ENCODE measurements around the gene PARVB. TPM values are rescaled to one million over a fixed set of nuclear protein-coding genes. Genes with fewer than 3 reads are reported as not detected.

Gene PARVB
- polyA plus RNA-seq, 1 donor (not counting 4 experiments of a cell fraction or from before 2014, with no cell fraction given): 10.5 TPM

GRCh38 chr22:44202261-44202789, 178.2 kb downstream of the PARVB start:
- no peak overlapping the region for H3K27ac ChIP-seq (ENCODE audit: control insufficient read depth, insufficient read depth, low read length)
- FAIRE-seq: no peak

GRCh38 chr22:44203203-44203602, 179.1 kb downstream of the PARVB start:
- H3K4me1 ChIP-seq (ENCODE audit: control insufficient read depth, extremely low read depth, insufficient read depth, low read length): no peaks in the 10 kb centered on the region
- no peak overlapping the region for H3K27ac ChIP-seq (ENCODE audit: control insufficient read depth, insufficient read depth, low read length)
- FAIRE-seq (no peak), DNase-seq (ENCODE audit: low read depth, low spot score) (no peak)
- no peak overlapping the region for H3K4me3 ChIP-seq (ENCODE audit: control insufficient read depth in 2 of 3, extremely low read depth in 1 of 3, insufficient read depth in 2 of 3, low read depth in 1 of 3, low read length in 3 of 3)
- H3K27me3 ChIP-seq (ENCODE audit: control insufficient read depth, extremely low read depth, insufficient read depth, low read length): peaks cover 23% of the 10 kb centered on the region
- H3K9ac ChIP-seq (ENCODE audit: control insufficient read depth, extremely low read depth, insufficient read depth, low read length): no peak overlapping the region
- no peaks in the 10 kb centered on the region for H3K9me3 ChIP-seq (ENCODE audit: control insufficient read depth, low read depth, low read length)
- H3K4me2 ChIP-seq (ENCODE audit: control insufficient read depth, extremely low read depth, insufficient read depth, low read depth, low read length): no peak overlapping the region
- no peaks in the 10 kb centered on the region for H3K79me2 ChIP-seq (ENCODE audit: control insufficient read depth, insufficient read depth, low read length)
- H2AFZ ChIP-seq (ENCODE audit: control insufficient read depth, low read length): no peak overlapping the region
- dilution Hi-C loops (cut with MboI; ENCODE audit: extremely low pct_ligation_motif_present, low sequenced_read_pairs): no loop called here
- no peaks in the 10 kb centered on the region for H3K9me1 ChIP-seq (ENCODE audit: control insufficient read depth, extremely low read depth, insufficient read depth, low read length)
- TF ChIP-seq CTCF (optimal IDR thresholded peaks at IDR 0.05 in 1 of 3, IDR thresholded peaks at IDR 0.05 in 1 of 3, conservative IDR thresholded peaks at IDR 0.05 in 1 of 3; ENCODE audit: extremely low read depth in 1 of 3, insufficient read depth in 2 of 3, low read length in 3 of 3) (no peak), EZH2 (IDR thresholded peaks at IDR 0.05; ENCODE audit: low read length) (no peak)
- H4K20me1 ChIP-seq (ENCODE audit: control insufficient read depth, extremely low read depth, insufficient read depth, low read length): no peaks in the 10 kb centered on the region
- H3K36me3 ChIP-seq (ENCODE audit: control insufficient read depth in 2 of 2, extremely low read depth in 1 of 2, insufficient read depth in 2 of 2, low read length in 2 of 2): no peaks in the 10 kb centered on the region

More at GRCh38 chr22:44202261-44202789, 178.2 kb downstream of the PARVB start:
- Histone ChIP-seq H3K27me3 (ENCODE audit: control insufficient read depth, extremely low read depth, insufficient read depth, low read length) (peaks cover 18% of the 10 kb centered on the region), H3K4me1 (ENCODE audit: control insufficient read depth, extremely low read depth, insufficient read depth, low read length) (no peaks in the 10 kb centered on the region), H3K79me2 (ENCODE audit: control insufficient read depth, insufficient read depth, low read length) (no peaks in the 10 kb centered on the region), H3K4me2 (ENCODE audit: control insufficient read depth, extremely low read depth, insufficient read depth, low read depth, low read length) (no peak overlapping the region), H3K9me1 (ENCODE audit: control insufficient read depth, extremely low read depth, insufficient read depth, low read length) (no peaks in the 10 kb centered on the region), H3K9ac (ENCODE audit: control insufficient read depth, extremely low read depth, insufficient read depth, low read length) (no peak overlapping the region), H3K4me3 (ENCODE audit: control insufficient read depth in 2 of 3, extremely low read depth in 1 of 3, insufficient read depth in 2 of 3, low read depth in 1 of 3, low read length in 3 of 3) (no peak overlapping the region), H3K9me3 (ENCODE audit: control insufficient read depth, low read depth, low read length) (no peaks in the 10 kb centered on the region), H2AFZ (ENCODE audit: control insufficient read depth, low read length) (no peak overlapping the region), H3K36me3 (ENCODE audit: control insufficient read depth in 2 of 2, extremely low read depth in 1 of 2, insufficient read depth in 2 of 2, low read length in 2 of 2) (no peaks in the 10 kb centered on the region), H4K20me1 (ENCODE audit: control insufficient read depth, extremely low read depth, insufficient read depth, low read length) (no peaks in the 10 kb centered on the region)
- no peak for TF ChIP-seq CTCF (optimal IDR thresholded peaks at IDR 0.05 in 1 of 3, IDR thresholded peaks at IDR 0.05 in 1 of 3, conservative IDR thresholded peaks at IDR 0.05 in 1 of 3; ENCODE audit: extremely low read depth in 1 of 3, insufficient read depth in 2 of 3, low read length in 3 of 3)
- TF ChIP-seq EZH2 (IDR thresholded peaks at IDR 0.05; ENCODE audit: low read length): no peak
- dilution Hi-C loops (cut with MboI; ENCODE audit: extremely low pct_ligation_motif_present, low sequenced_read_pairs): no loop called here
- DNase-seq (ENCODE audit: low read depth, low spot score): no peak
